ENCODE results near the gene DNAJC6.

- TF ChIP-seq EZH2 (IDR thresholded peaks at IDR 0.05) (no peak), CTCF (IDR thresholded peaks at IDR 0.05) (no peak)
Measured at GRCh38 chr1:65317866-65318653, 8.7 kb downstream of the DNAJC6 start.

All from neural progenitor cell (in vitro differentiated cells).